Mesenchymal stem cell (in vitro differentiated cells and primary cell): ENCODE data around the gene CAPN10.

Experiments
- DNase-seq: peaks from one replicate; pipeline ENCODE4 v3.0.0-alpha.2; 2013
- H2AFZ ChIP-seq: one replicate; pipeline ENCODE4 v1.6.1; 2013; ENCODE audit warnings: low read depth, mild to moderate bottlenecking, control low read depth, inconsistent platforms, low read length, moderate library complexity
- H2AK5ac ChIP-seq: 2 replicates; pipeline ENCODE4 v1.6.1; 2013; ENCODE audit warnings: low read length, moderate library complexity, mild to moderate bottlenecking, inconsistent platforms; ENCODE audit not compliant: severe bottlenecking
- H2BK120ac ChIP-seq: one replicate; pipeline ENCODE4 v1.6.1; 2013; ENCODE audit warnings: low read depth, mild to moderate bottlenecking, inconsistent platforms, low read length, moderate library complexity
- H2BK12ac ChIP-seq, 2 experiments: one replicate each; pipeline ENCODE4 v1.6.1; 2013; ENCODE audit warnings: inconsistent platforms in 2 of 2, low read length in 2 of 2, mild to moderate bottlenecking in 2 of 2, moderate library complexity in 2 of 2, control low read depth in 1 of 2
- H2BK15ac ChIP-seq: one replicate; pipeline ENCODE4 v1.6.1; 2013; ENCODE audit warnings: mild to moderate bottlenecking, low read depth, inconsistent platforms; ENCODE audit not compliant: poor library complexity, severe bottlenecking
- H2BK5ac ChIP-seq: 2 replicates; pipeline ENCODE4 v1.6.1; 2013; ENCODE audit warnings: low read depth, mild to moderate bottlenecking, low read length, control low read depth, inconsistent platforms; ENCODE audit not compliant: poor library complexity, severe bottlenecking
- H3K14ac ChIP-seq, 2 experiments: one replicate each; pipeline ENCODE4 v1.6.1; 2013; ENCODE audit warnings: inconsistent platforms in 2 of 2, low read length in 2 of 2, control low read depth in 1 of 2, mild to moderate bottlenecking in 1 of 2, moderate library complexity in 1 of 2
- H3K18ac ChIP-seq, 2 experiments: one replicate each; pipeline ENCODE4 v1.6.1; 2013; ENCODE audit warnings: inconsistent platforms in 2 of 2, low read length in 2 of 2, control low read depth in 1 of 2, low read depth in 1 of 2, mild to moderate bottlenecking in 1 of 2
- H3K23ac ChIP-seq, 2 experiments: one replicate each; pipeline ENCODE4 v1.6.1; 2013; ENCODE audit warnings: inconsistent platforms in 2 of 2, low read length in 2 of 2, mild to moderate bottlenecking in 2 of 2, moderate library complexity in 2 of 2, control low read depth in 1 of 2
- H3K27ac ChIP-seq: 2 replicates; pipeline ENCODE4 v1.5.1; 2013; ENCODE audit warnings: mild to moderate bottlenecking, moderate library complexity, low read length, control low read depth, inconsistent platforms; ENCODE audit not compliant: poor library complexity, severe bottlenecking
- H3K27me3 ChIP-seq, 2 experiments: 2 replicates each; pipeline versions ENCODE4 v1.6.1 to v1.7.0; 2013; ENCODE audit warnings: low read length in 2 of 2, mild to moderate bottlenecking in 2 of 2, moderate library complexity in 2 of 2, control low read depth in 1 of 2, inconsistent platforms in 1 of 2; ENCODE audit not compliant: control insufficient read depth in 1 of 2, insufficient read depth in 1 of 2
- H3K36me3 ChIP-seq, 2 experiments: 2 replicates each; pipeline versions ENCODE4 v1.6.1 to v1.7.0; 2013; ENCODE audit warnings: low read length in 2 of 2, control low read depth in 1 of 2, inconsistent platforms in 1 of 2, low read depth in 1 of 2, mild to moderate bottlenecking in 1 of 2; ENCODE audit not compliant: insufficient read depth in 2 of 2, control insufficient read depth in 1 of 2
- H3K4ac ChIP-seq, 2 experiments: one replicate each; pipeline ENCODE4 v1.6.1; 2013; ENCODE audit warnings: inconsistent platforms in 2 of 2, low read length in 2 of 2, mild to moderate bottlenecking in 2 of 2, moderate library complexity in 2 of 2, control low read depth in 1 of 2, low read depth in 1 of 2
- H3K4me1 ChIP-seq: 2 replicates; pipeline ENCODE4 v1.6.1; 2013; ENCODE audit warnings: low read depth, low read length, control low read depth; ENCODE audit not compliant: control insufficient read depth, insufficient read depth
- H3K4me2 ChIP-seq: 2 replicates; pipeline ENCODE4 v1.6.1; 2013; ENCODE audit warnings: low read length, mild to moderate bottlenecking, inconsistent platforms; ENCODE audit not compliant: poor library complexity, severe bottlenecking
- H3K4me3 ChIP-seq, 2 experiments: 2 replicates each; pipeline versions ENCODE4 v1.5.1 to v1.7.0; 2013; ENCODE audit warnings: low read length in 2 of 2, mild to moderate bottlenecking in 2 of 2, control low read depth in 1 of 2, low read depth in 1 of 2; ENCODE audit not compliant: insufficient read depth in 1 of 2
- H3K79me1 ChIP-seq: replicated peaks from 2 replicates; pipeline ENCODE4 v1.6.1; 2013; ENCODE audit warnings: mild to moderate bottlenecking, control low read depth, low read length, inconsistent platforms; ENCODE audit not compliant: poor library complexity, severe bottlenecking
- H3K9ac ChIP-seq: 2 replicates; pipeline ENCODE4 v1.7.0; 2013; ENCODE audit warnings: mild to moderate bottlenecking, low read length, moderate library complexity
- H3K9me3 ChIP-seq: 2 replicates; pipeline ENCODE4 v1.7.0; 2013; ENCODE audit warnings: mild to moderate bottlenecking, low read length; ENCODE audit not compliant: control insufficient read depth
- H4K8ac ChIP-seq: one replicate; pipeline ENCODE4 v1.6.1; 2013; ENCODE audit warnings: inconsistent platforms, mild to moderate bottlenecking, low read length, moderate library complexity
- H4K91ac ChIP-seq: one replicate; pipeline ENCODE4 v1.6.1; 2013; ENCODE audit warnings: mild to moderate bottlenecking, low read length, inconsistent platforms
- WGBS: methylation state at CpG from one replicate; pipeline ENCODE4 v1.1.7; 2013; ENCODE audit warnings: mixed read lengths; 5-methylcytosine and 5-hydroxymethylcytosine counted together

CAPN10 gene

GRCh38 chr2:240588006-240588655 is 1.6 kb downstream of the CAPN10 start:
- 93% methylated on average over 10 of the region's 10 CpGs for WGBS

DNA sequence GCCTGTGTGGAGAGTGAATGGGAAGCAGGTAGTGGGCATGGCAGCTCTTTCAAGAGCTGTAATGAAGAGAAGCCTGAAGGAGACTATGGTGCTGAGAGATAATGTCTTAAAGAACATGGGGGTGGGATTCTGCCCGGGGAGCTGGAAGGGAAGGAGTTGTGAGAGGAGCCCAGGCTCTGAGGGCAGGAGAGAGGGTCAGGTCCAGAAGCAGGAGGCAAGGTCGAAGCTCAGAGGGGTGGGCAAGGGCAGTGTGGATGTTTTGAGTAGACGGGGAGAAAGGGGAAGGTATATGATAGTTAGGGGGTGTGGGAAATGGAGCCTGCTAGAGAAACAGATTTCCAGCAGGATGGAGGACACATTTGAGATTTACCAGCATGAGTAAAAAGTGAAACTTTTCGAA is 2.1 kb downstream of the CAPN10 start:
- WGBS, result 95% methylated on average over 4 of the region's 4 CpGs
- no peak for DNase-seq
- no peak overlapping the region for H2AK5ac ChIP-seq

More at GRCh38 chr2:240588006-240588655, 1.6 kb downstream of the CAPN10 start:
- H3K14ac ChIP-seq, result no peak overlapping the region
- H2BK12ac ChIP-seq, result no peak overlapping the region
- peak overlapping the region in 1 of 2 experiments; percentile 2 for H3K23ac ChIP-seq
- no peak overlapping the region for H3K18ac ChIP-seq
- H3K27me3 ChIP-seq, result no peaks in the 10 kb centered on the region
- H4K91ac ChIP-seq, result no peak overlapping the region
- peak overlapping the region in 1 of 2 experiments; percentile 99 for H3K4me3 ChIP-seq
- no peak overlapping the region for H4K8ac ChIP-seq
- DNase-seq, result no peak
- H3K9me3 ChIP-seq, result no peaks in the 10 kb centered on the region
- H2BK5ac ChIP-seq, result no peak overlapping the region
- no peak overlapping the region for H2BK120ac ChIP-seq
- peak overlapping the region; percentile 85 for H3K9ac ChIP-seq
- H3K4me1 ChIP-seq, result peaks cover 38% of the 10 kb centered on the region
- H3K36me3 ChIP-seq, result peaks cover 29 to 33% of the 10 kb centered on the region in 2 experiments
- no peak overlapping the region for H3K4me2 ChIP-seq
- H2AFZ ChIP-seq, result no peak overlapping the region
- H3K79me1 ChIP-seq, result peaks cover 49% of the 10 kb centered on the region
- no peak overlapping the region for H2BK15ac ChIP-seq
- no peak overlapping the region for H3K27ac ChIP-seq
- no peak overlapping the region for H3K4ac ChIP-seq
- no peak overlapping the region for H2AK5ac ChIP-seq

DNA sequence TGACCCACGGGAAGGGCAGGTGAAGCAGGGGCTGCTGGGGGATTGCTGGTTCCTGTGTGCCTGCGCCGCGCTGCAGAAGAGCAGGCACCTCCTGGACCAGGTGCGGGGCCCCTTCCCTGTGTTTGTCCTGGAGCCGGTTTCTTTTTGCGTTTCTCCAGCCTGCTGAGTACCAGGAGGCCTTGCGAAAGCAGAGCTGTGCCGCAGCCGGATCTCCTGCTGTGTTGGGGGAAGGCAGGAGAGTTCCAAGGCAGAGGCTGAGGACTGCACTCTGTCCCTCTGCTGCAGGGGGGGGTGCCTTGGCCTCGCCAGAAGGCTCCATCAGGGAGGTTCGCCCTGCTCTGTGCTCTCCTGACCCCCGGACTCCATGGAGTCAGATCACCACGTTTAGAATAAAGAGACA is 2.8 kb downstream of the CAPN10 start:
- Histone ChIP-seq H3K9me3 (no peaks in the 10 kb centered on the region), H3K4me1 (peaks cover 38% of the 10 kb centered on the region), H2BK120ac (no peak overlapping the region), H3K4ac (no peak overlapping the region), H3K79me1 (peaks cover 53% of the 10 kb centered on the region), H3K36me3 (peaks cover 33 to 46% of the 10 kb centered on the region in 2 experiments), H2BK12ac (no peak overlapping the region), H2BK5ac (no peak overlapping the region), H3K18ac (no peak overlapping the region), H3K9ac (no peak overlapping the region), H2AK5ac (no peak overlapping the region), H3K23ac (no peak overlapping the region), H3K4me3 (no peak overlapping the region), H4K8ac (no peak overlapping the region), H3K27ac (peak overlapping the region; percentile 37), H3K27me3 (no peaks in the 10 kb centered on the region), H3K4me2 (peak overlapping the region; percentile 51), H2AFZ (no peak overlapping the region), H3K14ac (no peak overlapping the region), H4K91ac (peak overlapping the region; percentile 20), H2BK15ac (no peak overlapping the region)
- no peak for DNase-seq
- 90% methylated on average over 14 of the region's 14 CpGs for WGBS

More for the DNA sequence above, 2.1 kb downstream of the CAPN10 start:
- Histone ChIP-seq H3K9ac (no peak overlapping the region), H4K8ac (no peak overlapping the region), H2BK12ac (no peak overlapping the region), H3K4ac (no peak overlapping the region), H3K27ac (no peak overlapping the region), H3K4me2 (peak overlapping the region; percentile 24), H3K4me1 (peaks cover 38% of the 10 kb centered on the region), H3K79me1 (peaks cover 49% of the 10 kb centered on the region), H3K18ac (no peak overlapping the region), H3K4me3 (peak overlapping the region in 1 of 2 experiments; percentile 99), H3K27me3 (no peaks in the 10 kb centered on the region), H2BK15ac (no peak overlapping the region), H3K36me3 (peaks cover 33 to 39% of the 10 kb centered on the region in 2 experiments), H2AFZ (no peak overlapping the region), H2BK5ac (no peak overlapping the region), H3K14ac (no peak overlapping the region), H2BK120ac (no peak overlapping the region), H4K91ac (no peak overlapping the region), H3K23ac (no peak overlapping the region), H3K9me3 (no peaks in the 10 kb centered on the region)

DNA sequence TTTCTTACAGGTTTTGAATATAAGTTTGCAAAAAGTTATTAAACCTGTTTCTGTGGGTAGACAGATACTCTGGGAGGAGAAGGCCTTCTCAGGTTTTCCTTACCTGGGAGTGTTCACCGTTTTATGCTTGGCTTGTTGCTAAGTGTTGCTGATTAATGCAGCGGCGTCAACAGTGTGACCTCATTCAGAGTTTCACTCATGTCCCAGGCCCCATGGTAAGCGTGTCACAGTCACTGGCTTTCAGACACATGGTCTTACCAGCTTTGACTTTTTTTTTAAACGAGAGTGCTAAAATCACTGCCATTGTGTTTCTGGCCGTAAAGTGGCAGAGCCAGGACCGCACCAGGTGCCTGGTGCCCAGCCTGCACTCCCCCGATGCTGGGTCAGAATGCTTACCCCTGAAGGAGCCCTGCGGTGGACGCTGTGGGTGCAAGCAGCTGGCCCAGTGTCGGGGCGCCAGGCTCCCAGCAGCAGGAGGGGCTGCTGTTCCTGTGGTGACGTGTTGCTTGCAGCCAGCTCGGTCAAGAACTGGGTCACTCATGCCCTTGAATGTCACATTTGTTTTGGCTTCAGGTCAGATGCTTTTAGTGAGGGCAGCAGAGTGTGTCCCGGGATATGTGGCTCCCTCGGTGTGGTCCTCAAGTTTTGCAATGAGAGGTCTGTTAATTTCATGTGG is 3.5 kb downstream of the CAPN10 start:
- Histone ChIP-seq H3K14ac (no peak overlapping the region), H2BK12ac (no peak overlapping the region), H3K4me2 (peak overlapping the region; percentile 51), H2AK5ac (no peak overlapping the region), H4K91ac (no peak overlapping the region), H2BK120ac (no peak overlapping the region), H3K23ac (no peak overlapping the region), H4K8ac (no peak overlapping the region), H2BK5ac (no peak overlapping the region), H3K27ac (peak overlapping the region; percentile 37), H2AFZ (no peak overlapping the region), H2BK15ac (no peak overlapping the region), H3K9ac (no peak overlapping the region), H3K18ac (no peak overlapping the region), H3K4ac (no peak overlapping the region), H3K27me3 (no peaks in the 10 kb centered on the region), H3K4me3 (no peak overlapping the region), H3K79me1 (peaks cover 53% of the 10 kb centered on the region), H3K9me3 (no peaks in the 10 kb centered on the region), H3K36me3 (peaks cover 31 to 52% of the 10 kb centered on the region in 2 experiments), H3K4me1 (peaks cover 32% of the 10 kb centered on the region)
- WGBS, result 92% methylated on average over 16 of the region's 16 CpGs
- no peak for DNase-seq
